ENCODE results near the gene GSTM1.

DNA sequence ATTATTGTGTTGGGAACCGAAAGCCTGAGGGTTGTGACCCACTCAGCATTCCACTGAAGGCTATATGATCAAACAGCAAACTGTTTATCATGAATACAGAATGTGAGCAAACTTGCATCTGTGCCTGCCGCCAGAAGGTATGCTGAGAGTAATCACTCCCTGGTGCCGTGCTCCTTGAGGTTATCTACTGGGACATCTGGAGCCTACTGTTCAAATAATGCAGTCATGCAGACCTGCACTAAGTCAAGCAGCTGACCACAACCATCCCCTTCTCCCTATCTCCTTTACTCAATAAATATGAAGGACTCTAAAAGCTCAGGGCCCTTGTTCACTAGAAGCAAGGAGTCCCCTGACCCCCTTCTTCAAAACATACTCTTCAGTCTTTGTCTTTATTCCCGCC lies 37.9 kb downstream of the GSTM1 start:
- TF ChIP-seq, protein P1, sequence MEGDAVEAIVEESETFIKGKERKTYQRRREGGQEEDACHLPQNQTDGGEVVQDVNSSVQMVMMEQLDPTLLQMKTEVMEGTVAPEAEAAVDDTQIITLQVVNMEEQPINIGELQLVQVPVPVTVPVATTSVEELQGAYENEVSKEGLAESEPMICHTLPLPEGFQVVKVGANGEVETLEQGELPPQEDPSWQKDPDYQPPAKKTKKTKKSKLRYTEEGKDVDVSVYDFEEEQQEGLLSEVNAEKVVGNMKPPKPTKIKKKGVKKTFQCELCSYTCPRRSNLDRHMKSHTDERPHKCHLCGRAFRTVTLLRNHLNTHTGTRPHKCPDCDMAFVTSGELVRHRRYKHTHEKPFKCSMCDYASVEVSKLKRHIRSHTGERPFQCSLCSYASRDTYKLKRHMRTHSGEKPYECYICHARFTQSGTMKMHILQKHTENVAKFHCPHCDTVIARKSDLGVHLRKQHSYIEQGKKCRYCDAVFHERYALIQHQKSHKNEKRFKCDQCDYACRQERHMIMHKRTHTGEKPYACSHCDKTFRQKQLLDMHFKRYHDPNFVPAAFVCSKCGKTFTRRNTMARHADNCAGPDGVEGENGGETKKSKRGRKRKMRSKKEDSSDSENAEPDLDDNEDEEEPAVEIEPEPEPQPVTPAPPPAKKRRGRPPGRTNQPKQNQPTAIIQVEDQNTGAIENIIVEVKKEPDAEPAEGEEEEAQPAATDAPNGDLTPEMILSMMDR (conservative IDR thresholded peaks at IDR 0.05; ENCODE audit: low read length): no peak
- TF ChIP-seq EZH2phosphoT487 (IDR thresholded peaks at IDR 0.05; ENCODE audit: borderline replicate concordance): no peak
